ENCODE results near the gene DOCK2.

The DOCK2 gene

GRCh38 chr5:169954786-169955185 lies 317.7 kb downstream of the DOCK2 start:
- TF ChIP-seq EZH2phosphoT487 (conservative IDR thresholded peaks at IDR 0.05; ENCODE audit: low read length) (no peak), CTCF (IDR thresholded peaks at IDR 0.05; ENCODE audit: insufficient read depth, low read length, poor library complexity, severe bottlenecking) (no peak)
- Histone ChIP-seq H3K9me3 (ENCODE audit: insufficient read depth, low read length) (no peaks in the 10 kb centered on the region), H3K9ac (ENCODE audit: low read length) (no peak overlapping the region), H3K27me3 (ENCODE audit: low read length) (no peaks in the 10 kb centered on the region), H2AFZ (ENCODE audit: low read depth, low read length, severe bottlenecking) (no peak overlapping the region), H3F3A (ENCODE audit: insufficient read depth) (no peaks in the 10 kb centered on the region), H3K79me2 (ENCODE audit: insufficient read depth, low read length) (no peaks in the 10 kb centered on the region), H3K27ac (ENCODE audit: low read depth, low read length) (no peak overlapping the region), H3K36me3 (ENCODE audit: low read length) (no peaks in the 10 kb centered on the region), H4K20me1 (ENCODE audit: low read depth, low read length) (no peaks in the 10 kb centered on the region), H3K9me2 (replicated peaks; ENCODE audit: insufficient read depth, low read length) (no peaks in the 10 kb centered on the region), H3K4me2 (ENCODE audit: low read depth, low read length, poor library complexity, severe bottlenecking) (no peak overlapping the region), H3K4me3 (ENCODE audit: insufficient read depth, low read length, poor library complexity, severe bottlenecking) (no peak overlapping the region)

GRCh38 chr5:169956126-169956525 lies 319.1 kb downstream of the DOCK2 start:
- Histone ChIP-seq H3F3A (ENCODE audit: insufficient read depth) (no peaks in the 10 kb centered on the region), H3K9me3 (ENCODE audit: insufficient read depth, low read length) (no peaks in the 10 kb centered on the region), H3K9me2 (replicated peaks; ENCODE audit: insufficient read depth, low read length) (no peaks in the 10 kb centered on the region), H3K27me3 (ENCODE audit: low read length) (no peaks in the 10 kb centered on the region), H2AFZ (ENCODE audit: low read depth, low read length, severe bottlenecking) (no peak overlapping the region), H3K79me2 (ENCODE audit: insufficient read depth, low read length) (no peaks in the 10 kb centered on the region), H3K4me3 (ENCODE audit: insufficient read depth, low read length, poor library complexity, severe bottlenecking) (no peak overlapping the region), H3K4me2 (ENCODE audit: low read depth, low read length, poor library complexity, severe bottlenecking) (no peak overlapping the region), H4K20me1 (ENCODE audit: low read depth, low read length) (no peaks in the 10 kb centered on the region), H3K9ac (ENCODE audit: low read length) (no peak overlapping the region), H3K36me3 (ENCODE audit: low read length) (0 out of 2 replicates have a peak, but pooled peaks cover 4% of the 10 kb centered on the region), H3K27ac (ENCODE audit: low read depth, low read length) (no peak overlapping the region)
- TF ChIP-seq CTCF (IDR thresholded peaks at IDR 0.05; ENCODE audit: insufficient read depth, low read length, poor library complexity, severe bottlenecking), result no peak
- TF ChIP-seq EZH2phosphoT487 (conservative IDR thresholded peaks at IDR 0.05; ENCODE audit: low read length), result no peak

GRCh38 chr5:169956756-169957155 lies 319.7 kb downstream of the DOCK2 start:
- TF ChIP-seq CTCF (IDR thresholded peaks at IDR 0.05; ENCODE audit: insufficient read depth, low read length, poor library complexity, severe bottlenecking), result no peak
- no peak for TF ChIP-seq EZH2phosphoT487 (conservative IDR thresholded peaks at IDR 0.05; ENCODE audit: low read length)
- Histone ChIP-seq H3K27ac (ENCODE audit: low read depth, low read length) (no peak overlapping the region), H3K4me2 (ENCODE audit: low read depth, low read length, poor library complexity, severe bottlenecking) (no peak overlapping the region), H3K36me3 (ENCODE audit: low read length) (0 out of 2 replicates have a peak, but pooled peaks cover 4% of the 10 kb centered on the region), H3K9me2 (replicated peaks; ENCODE audit: insufficient read depth, low read length) (no peaks in the 10 kb centered on the region), H3K9ac (ENCODE audit: low read length) (no peak overlapping the region), H4K20me1 (ENCODE audit: low read depth, low read length) (no peaks in the 10 kb centered on the region), H3K79me2 (ENCODE audit: insufficient read depth, low read length) (no peaks in the 10 kb centered on the region), H2AFZ (ENCODE audit: low read depth, low read length, severe bottlenecking) (no peak overlapping the region), H3F3A (ENCODE audit: insufficient read depth) (no peaks in the 10 kb centered on the region), H3K4me3 (ENCODE audit: insufficient read depth, low read length, poor library complexity, severe bottlenecking) (no peak overlapping the region), H3K27me3 (ENCODE audit: low read length) (no peaks in the 10 kb centered on the region), H3K9me3 (ENCODE audit: insufficient read depth, low read length) (no peaks in the 10 kb centered on the region)
